IPS-NIHi7 (cell line): Measurements from ENCODE around the gene ZNF777.
"Not testable (repeated sequence)": the region's sequence is repeated elsewhere in the genome, so short reads cannot be mapped to it uniquely, and the experiment has no call there.

Source experiments
- DNase-seq: peaks from one replicate; pipeline ENCODE4 v3.0.0; 2012; ENCODE audit warnings: mixed read lengths; ENCODE audit errors: extremely low spot score

The ZNF777 gene

DNA sequence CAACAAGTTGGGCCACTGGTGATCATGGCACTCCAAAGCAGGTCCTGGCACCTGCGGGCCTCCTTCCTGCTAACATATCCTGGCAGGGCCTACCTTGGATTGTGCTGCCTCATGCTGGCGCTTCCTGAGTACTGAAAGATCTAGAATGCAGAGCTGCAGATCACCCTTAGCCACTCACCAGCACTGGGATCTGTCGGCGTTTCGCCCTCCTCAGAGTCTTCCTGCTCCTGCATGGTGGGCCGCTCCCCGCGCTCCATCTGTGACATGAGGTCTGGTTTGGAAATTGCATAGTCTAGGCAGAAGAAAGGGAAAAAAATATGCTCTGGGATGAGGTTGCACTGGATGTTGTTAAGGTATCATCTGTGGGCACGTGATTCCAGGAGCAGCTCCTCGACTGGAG is 10.0 kb downstream of the ZNF777 start:
- no peak for DNase-seq

DNA sequence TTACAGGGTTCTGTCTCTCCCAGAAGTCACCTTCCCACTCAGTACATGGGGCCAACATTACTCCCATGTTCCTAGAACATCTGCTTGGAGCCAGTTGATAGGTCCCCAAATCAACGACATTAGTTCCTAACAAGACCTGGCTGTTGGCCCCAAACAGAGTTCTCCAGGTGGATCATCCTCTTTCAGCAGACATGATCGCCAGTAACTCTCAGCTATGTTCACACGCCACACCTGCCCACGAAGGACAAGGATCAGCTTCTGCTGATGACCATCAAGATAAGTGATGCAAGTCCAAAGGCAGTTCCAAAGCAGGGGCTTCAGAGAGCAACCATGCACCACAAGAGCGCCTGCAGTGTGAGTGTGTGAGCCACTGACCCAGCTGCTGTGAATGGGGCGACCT is 11.0 kb downstream of the ZNF777 start:
- DNase-seq = no peak

DNA sequence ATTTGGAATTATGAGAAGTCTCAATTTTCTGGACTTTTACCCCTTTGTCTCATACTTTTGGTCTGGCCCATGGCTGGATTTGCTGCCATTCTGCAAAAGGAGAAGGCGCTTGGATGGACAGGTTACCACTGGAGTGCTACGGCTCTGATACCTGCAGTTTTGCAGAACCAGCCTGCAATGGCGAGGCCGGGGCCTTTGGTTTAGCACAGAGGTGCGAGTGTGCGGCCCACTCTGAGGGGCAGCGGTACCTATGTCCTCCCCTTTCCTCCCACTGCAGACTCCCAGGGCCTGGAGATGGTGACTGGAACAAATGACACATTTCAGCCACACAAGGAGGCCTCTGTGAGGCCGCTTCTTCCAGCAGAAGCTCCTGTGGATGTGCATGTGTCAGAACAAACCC is 11.9 kb downstream of the ZNF777 start:
- DNase-seq = no peak

DNA sequence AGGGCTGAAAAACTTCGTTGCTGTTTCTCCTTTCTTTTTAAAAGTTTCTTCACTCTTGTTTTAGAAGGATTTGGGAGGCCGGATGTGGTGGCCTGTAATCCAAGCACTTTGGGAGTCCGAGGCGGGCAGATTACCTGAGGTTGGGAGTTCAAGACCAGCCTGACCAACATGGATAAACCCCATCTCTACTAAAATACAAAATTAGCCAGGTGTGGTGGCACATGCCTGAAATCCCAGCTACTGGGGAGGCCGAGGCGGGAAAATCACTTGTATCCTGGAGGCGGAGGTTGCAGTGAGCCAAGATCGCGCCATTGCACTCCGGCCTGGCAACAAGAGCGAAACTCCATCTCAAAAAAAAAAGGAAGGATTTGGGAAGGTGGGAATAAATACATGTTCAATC is 14.8 kb downstream of the ZNF777 start:
- not testable (repeated sequence) for DNase-seq

DNA sequence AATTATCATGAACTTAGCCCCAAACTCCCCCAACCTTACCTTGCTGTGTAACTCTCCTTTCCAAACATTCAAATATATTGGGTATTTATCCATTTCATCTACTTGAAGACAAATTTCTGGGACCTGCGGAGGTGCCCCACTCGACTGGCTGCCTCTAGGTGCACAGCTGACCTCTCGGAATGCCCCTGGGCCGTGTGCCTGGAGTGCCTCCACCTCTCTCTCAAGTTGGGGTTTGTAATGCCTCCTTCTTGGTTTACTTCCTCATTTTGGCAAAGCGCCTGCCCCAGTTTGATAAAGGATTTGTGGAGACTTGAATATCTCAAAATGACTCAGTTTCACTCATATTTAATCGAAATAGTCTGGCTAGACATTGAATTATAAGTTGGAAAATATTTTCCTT is 16.6 kb downstream of the ZNF777 start:
- DNase-seq = no peak

DNA sequence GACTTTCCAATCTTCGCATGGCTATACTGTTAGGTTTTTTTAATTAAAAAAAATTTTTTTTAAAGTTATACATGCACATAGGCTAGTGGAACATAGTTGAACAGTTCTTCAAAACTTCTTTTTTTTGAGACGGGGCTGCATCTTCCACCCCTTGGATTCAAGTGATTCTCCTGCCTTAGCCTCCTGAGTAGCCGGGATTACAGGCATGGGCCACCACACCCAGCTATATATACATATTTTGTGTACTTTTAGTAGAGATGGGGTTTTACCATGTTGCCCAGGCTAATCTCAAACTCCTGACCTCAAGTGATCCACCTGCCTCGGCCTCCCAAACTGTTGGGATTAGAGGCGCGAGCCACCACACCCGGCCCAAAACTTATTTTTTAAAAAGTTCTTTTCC is 17.3 kb downstream of the ZNF777 start:
- no peak for DNase-seq

DNA sequence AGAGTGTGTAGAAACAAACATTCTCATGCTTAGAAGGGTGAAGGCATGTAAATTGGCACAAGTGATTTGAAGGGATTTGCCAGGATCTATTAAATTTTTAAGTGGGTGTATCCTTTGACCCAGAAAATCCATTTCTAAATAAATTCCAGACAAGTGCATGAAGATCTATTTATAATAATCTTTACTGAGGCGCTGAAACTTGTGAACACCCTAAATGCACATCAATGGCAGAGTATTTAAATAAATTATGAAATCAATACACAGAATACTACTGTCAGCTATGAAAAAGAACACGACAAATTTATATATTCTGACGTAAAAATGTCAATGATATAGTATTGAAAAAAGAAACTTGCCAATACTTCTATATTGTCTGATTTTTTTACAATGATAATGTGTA is 17.9 kb downstream of the ZNF777 start:
- DNase-seq = no peak

DNA sequence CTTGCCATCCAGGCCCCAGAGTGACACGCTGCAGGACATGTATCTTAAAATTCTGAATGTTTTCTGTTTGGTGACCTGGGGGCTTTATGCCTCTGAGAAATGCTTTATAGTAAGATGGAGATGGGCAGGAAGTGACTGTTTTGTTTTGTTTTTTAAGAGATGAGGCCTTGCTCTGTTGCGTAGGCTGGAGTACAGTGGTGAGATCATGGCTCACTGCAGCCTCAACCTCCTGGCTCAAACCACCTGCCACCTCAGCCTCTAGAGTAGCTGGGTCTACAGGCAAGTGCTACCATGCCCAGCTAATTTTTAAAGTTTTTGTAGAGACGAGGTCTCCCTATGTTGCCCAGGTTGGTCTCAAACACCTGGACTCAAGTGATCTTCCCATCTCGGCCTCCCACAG is 20.6 kb downstream of the ZNF777 start:
- DNase-seq = no peak

DNA sequence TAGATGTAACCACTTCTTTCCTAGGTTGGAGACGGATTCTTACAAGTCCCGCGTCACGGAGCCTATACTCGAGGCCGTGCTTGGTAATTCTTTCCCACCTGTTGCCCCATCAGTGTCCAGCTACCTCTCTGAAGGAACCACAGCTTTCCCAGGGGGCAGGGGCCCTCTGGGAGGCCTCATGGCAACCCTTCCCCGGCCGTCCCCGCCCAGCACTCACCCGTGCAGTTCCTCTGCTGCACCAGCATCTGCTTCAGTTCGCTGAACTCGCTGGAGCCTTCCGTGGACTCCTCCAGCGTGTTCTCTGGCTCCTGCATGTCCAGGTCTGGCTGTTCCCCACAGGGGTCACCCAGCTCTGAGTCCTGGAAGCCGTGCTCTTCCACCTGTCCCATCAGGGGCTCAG is 24.5 kb downstream of the ZNF777 start:
- DNase-seq = no peak

DNA sequence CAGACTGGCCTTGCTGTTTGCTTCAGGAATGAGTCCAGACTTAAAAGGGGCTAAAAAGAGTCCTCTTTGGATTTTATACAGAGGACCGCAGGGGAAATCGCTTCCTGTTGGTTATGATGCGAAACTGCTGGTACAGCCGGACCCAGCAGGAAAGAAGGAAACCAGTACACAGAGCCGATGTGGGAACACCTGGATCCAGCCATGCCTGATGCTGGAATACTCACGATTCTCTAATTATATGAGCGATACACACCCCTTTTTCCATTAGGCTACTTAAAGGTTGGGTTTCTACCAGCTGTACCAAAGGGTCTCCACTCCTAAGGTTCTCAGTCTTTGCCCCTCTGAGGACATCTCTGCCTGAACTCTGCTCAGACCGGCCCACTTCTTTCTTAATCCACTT is 27.7 kb downstream of the ZNF777 start:
- DNase-seq = no peak

DNA sequence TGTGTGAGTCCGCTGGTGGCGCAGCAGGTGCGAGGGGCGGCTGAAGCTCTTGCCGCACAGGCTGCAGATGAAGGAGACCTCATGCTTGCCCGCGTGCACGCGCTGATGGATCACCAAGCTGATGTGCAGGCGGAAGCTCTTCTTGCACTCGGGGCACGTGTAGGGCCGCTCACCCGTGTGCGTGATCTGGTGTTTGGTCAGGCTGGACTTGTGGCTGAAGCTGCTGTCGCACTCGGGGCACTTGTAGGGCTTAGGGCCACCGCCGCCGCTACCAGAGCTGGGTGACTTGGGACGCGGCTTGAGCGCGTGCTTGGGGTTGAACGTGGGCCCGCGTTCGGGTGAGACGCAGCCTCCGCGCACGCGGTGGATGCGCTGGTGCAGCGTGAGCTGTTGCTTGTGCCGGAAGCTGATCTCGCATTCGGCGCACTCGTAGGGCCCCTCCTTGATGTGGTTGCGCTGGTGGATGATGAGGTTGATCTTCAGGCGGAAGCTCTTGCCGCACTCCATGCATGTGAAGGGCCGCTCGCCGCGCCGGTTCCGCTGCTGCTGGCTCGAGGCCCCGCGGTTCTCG is 28.7 kb downstream of the ZNF777 start:
- no peak for DNase-seq

DNA sequence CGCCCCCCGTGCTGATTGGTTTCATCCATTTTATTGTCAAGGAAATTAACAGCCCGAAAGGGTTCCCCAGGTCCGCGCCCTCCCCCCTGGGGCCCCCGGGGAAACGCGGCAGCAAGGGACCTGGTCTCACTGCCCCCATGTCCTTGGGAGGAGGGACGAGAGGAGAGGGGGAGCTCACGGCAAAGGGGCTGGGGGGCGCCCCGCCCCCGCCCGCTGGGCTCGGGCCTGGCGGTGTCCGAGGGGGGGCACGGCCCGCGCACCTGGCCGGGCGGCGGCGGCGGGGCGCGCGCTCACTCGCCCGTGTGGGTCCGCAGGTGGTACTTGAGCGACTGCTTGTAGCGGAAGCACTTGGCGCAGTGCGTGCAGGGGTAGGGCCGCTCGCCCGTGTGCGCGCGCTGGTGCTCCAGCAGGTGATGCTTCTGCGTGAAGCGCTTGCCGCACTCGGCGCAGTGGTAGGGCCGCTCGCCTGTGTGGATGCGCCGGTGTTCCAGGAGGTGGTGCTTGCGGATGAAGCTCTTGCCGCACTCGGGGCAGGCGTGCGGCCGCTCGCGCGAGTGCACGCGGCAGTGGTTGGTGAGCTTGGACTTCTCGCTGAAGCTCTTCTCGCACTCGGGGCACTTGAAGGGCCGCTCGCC is 29.3 kb downstream of the ZNF777 start:
- DNase-seq = no peak

DNA sequence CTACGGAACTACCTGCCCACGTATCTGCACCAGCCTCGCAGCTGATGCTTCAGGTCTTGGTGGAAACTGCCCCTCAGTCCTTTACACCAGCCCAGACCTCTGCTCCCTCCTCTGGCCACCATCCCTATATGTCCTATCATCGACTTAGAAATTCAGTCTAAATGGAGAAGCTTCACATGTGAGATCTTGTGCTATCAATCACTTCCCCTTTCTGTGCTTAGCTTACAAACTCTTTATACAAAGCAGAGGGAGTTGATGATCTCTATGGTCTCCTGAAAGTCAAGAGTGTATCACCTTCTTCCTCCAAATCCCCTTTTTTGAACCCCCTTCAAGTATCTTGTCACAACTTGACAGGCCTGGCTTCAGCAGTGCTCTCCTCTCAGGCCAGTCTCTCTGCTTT is 30.7 kb downstream of the ZNF777 start:
- no peak for DNase-seq

DNA sequence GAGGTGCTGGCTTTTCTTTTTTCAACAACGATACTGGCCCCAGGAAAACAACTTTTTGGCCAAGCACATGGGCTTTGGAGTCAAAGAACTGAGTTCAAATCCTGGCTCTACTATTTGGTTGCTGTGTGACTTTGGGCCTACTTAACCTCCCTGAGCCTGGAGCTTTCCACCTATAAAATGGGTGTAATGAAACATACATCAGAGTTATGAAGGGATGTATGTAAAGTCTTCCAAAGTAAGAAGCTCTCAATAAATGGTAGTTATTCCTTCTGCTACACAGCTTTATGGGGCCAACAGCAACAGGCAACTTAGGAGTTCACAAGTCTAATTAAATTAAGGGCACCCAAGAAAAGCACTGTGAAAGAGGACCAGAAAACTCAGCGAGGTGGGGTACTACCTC is 33.0 kb downstream of the ZNF777 start:
- DNase-seq = no peak

DNA sequence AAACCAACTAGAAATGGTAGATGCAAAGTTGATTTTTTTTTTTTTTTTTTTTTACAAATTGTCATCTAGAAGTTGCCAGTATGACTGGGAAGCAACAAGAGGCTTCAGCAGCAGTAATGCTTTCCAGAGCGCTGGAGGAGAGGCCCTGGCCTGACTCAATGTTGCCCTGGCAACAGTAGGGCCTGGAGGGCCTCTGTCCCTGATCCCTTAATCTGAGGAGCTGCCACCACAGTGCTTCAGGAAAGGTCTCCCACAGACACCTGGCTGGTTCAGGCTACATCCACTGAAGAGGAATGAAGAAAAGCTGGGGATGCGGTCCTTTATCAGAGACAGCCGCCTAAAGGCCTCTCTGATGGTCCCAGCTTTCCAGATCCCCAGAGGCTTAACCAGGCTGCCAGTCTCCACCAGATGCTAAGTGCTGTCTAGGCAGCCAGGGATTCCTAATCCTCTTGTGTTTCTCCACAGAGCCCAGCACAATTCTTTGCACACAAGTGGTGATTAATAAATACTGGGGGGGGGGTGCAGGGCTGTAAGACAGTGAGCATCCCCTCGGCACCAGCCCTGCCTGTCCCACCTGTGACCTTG is 33.7 kb downstream of the ZNF777 start:
- DNase-seq = no peak

DNA sequence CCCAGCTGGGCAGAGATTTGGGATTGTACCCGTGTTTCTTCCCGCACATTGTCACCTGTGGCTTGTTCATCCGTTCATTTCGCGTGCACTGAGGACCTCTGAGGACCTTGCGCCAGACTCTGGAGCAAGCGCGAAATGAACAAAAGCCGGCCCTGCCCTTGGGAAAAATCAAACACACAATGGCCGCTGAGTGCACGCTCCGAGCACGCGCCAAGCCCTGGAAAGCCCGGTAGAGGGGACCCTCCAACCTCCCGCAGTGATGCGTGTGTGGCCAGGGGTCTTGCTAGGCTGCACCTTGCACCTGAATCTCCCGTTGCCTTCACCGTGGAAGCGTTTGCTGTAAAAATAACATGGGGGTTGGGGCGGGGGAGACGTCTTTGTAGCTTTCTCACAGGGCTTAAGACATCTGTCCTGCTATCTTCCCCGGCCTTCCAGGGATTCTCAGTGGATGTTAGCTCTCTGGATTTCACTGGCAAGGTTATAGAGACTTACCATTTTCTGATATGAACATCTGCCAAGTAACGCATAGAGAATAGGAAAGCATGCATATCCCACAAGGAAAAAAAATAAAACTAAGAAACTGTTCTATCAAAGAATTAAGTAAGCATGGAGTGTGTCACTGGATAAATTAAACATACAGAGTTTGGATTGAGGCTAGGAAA is 37.3 kb downstream of the ZNF777 start:
- DNase-seq = no peak

DNA sequence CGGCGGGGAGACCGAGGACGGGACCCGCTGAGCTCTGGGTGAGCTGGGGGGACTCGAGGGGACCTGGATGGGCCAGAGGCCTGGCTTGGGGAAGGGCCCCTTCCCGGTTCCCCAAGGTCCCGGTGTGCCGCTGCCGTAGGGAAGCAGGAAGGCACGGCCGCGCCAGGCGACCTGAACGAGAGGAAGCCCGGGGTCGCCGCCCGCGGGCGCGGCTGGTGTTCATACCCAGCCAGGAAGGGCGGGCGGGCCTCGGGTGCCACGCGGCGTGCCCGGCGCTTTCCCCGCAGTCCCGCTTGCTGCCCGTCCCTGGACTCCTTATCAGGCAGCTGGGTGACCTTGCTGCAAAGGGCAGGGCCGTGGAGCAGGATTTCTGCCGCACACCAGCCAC is 38.0 kb downstream of the ZNF777 start:
- peak; percentile 31 for DNase-seq

DNA sequence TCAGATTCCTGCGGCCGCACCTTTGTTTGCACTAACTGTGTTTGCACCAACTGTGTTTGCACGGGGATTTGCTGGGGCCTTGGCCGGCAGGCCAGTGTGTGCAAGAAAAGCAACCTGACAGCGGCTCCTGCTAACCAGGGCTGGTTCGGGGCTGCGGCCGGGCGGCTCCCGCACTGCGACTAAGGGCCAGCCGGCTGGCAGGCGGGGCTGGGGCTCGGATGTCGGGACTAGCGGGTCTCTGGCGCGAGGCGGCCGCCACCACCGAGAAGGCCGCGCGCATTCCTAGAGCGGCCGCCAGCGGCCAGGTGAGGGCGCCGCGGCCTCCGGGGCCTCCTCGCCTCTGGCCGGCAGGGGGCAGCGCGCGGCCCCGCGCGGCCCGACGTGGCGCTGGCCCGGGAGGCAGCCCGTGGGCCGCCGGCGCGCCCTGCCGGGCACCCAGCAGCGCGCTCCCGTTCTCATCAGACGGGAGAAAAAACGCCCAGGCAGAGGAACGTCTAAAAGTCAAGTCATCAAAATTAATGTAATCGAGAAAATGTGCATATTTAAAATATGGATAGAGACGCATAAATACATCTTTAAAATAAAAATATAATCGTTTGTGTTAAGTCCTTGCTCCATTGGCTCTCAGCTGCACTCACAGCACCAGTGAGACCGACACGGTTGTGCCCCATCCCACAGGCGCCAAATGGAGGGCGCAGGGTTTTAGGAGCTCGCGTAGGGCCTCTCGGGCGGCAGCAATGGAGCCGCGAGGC is 38.5 kb downstream of the ZNF777 start:
- DNase-seq = peak; percentile 97

DNA sequence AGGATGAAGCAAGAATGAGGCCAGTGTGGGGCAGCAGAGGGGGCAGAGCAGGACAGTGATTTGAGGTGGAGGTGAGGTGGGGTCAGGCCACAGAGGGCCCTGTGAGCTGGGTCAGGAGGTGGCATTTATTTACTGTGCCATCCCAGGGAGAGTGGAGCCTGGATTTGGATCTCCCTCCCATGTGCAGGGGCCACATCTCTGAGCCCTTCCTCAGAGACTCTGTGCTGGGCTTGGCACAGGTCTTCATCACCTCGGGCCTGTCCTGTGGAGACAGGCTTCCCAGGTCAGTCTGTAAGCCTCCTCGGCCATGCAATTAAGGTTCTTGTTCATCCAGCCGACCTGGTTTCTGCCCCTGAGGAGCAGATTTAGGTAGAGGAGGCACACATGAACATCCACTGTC is 40.9 kb downstream of the ZNF777 start:
- no peak for DNase-seq

DNA sequence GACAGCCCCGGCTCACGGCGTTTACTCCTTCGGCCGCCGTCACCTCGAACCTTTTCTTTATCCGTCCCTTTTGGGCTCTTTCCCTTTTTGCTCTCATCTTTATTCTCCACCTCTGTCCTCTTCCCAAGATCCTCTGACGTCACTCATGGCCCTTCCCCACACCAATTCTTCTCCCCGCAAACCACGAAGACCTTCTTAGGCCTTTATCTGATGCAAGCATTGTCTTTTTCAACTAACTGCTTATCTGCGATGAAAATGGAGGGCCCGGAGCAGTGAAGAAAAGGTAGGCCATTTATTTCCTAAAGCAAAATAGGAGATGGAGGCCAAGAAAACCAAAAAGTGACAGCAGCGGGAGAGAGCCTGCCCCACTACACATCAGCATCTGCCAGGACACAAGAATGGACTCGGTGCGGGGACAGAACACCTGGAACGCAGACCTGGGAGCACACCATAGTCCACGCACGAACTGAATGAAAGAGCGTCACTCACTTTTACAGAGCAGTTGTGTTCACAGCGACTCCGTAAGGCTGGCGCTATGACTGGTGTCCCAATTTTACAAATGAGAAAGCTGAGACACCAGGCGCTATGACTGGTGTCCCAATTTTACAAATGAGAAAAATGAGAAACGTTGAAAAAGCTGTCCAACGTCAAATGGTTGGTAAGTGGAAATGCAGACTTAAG is 45.3 kb downstream of the ZNF777 start:
- no peak for DNase-seq

DNA sequence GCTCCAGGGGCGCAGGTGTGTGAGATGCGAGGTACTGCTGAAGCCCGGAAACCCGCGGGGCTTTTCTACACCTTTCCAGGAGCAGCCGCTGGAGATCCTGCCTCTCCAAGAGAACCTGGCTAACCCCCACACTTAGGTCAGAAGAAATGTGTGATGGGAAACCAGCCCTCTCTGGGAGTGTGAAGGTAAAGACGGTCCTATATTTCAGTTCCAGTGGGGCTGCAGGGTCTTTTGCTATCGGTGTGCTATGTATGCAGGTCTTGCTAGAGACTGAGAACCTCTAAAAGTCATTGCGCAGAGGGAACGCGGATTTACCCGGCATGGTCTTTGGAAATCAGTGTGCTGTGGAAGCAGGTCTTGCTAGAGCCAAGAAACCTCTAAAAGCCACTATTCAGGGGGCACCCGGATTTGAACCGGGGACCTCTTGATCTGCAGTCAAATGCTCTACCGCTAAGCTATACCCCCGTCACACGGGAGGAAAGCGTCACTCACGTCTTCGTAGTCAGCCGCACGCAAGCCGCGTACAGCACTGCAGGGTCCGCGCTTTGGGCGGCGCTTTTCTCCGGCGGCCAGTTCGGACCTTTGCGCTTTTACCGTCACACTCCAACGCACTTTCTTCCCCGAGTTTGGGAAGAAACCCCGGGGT is 46.0 kb downstream of the ZNF777 start:
- peak; percentile 76 for DNase-seq
